Effector CD8-positive, alpha-beta T cell (primary cell): ENCODE measurements around the gene DUSP10.

Source experiments
- DNase-seq: peaks from one replicate; lab custom pipeline; 2025; lab: John Stamatoyannopoulos, UW

The DUSP10 gene

DNA sequence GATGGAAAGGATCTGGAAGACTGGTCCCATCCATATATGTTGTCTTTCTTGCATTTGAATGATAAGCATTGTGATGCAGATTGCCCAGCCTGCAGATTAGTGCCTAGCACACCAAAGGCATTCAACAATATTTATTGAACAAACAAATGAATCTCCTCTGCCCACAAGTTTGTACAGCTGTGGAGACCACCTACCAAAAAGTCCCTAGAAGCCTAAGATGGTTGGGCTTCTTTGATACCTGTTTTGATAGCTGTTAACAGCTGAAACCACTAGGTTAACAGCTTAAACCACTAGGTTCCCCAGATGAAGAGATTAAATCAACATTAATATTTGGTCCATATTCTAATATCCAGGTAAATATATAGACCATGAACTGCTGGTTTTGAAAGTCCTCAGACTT is 9.8 kb downstream of the DUSP10 start:
- no peak for DNase-seq

DNA sequence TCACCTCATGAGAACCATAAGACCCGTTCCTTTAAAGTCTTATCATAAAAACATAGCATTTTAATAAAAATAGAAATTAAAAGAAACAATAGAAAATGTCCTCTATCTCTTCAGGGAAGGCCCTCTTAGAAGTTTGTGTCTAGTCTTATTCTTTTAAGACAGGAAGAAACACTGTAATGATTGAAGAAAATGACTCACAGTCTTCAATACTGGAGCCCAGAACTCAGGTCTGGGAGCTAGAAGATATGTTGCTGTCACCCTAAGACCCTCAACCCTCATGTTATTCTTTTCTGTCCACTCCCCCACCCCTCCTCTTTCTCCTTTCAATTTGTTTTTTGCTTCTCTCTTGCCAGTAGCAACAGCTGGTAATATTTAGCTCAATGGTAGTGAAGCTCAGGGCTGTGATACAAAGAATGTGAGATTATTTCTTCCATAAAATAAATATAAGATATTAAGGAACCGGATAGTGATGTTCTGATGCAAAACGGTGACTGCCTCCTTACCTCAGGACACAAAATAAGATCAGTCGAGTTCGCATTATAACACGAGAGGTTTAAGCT is 12.0 kb downstream of the DUSP10 start:
- DNase-seq = no peak

DNA sequence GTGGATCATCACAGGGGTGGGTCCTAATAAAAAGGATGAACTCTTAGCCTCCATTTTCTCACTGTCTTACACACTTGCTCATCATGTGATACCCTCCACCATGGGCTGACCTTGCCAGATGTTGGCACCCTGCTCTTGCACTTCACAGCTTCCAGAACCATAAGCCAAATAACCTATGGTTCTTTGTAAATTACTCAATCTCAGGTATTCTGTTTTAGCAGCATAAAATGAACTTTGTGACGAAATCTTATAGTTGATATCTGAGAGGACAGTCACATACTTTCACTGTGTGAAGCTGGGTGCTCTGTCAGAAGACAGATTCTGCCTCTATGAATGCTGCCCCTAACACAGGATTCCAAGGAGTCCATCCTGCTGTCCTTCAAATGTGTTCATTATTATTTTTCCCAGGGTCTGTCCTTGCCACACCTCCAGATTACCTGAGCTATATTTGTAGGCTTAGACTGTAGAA is 13.8 kb downstream of the DUSP10 start:
- DNase-seq = no peak

DNA sequence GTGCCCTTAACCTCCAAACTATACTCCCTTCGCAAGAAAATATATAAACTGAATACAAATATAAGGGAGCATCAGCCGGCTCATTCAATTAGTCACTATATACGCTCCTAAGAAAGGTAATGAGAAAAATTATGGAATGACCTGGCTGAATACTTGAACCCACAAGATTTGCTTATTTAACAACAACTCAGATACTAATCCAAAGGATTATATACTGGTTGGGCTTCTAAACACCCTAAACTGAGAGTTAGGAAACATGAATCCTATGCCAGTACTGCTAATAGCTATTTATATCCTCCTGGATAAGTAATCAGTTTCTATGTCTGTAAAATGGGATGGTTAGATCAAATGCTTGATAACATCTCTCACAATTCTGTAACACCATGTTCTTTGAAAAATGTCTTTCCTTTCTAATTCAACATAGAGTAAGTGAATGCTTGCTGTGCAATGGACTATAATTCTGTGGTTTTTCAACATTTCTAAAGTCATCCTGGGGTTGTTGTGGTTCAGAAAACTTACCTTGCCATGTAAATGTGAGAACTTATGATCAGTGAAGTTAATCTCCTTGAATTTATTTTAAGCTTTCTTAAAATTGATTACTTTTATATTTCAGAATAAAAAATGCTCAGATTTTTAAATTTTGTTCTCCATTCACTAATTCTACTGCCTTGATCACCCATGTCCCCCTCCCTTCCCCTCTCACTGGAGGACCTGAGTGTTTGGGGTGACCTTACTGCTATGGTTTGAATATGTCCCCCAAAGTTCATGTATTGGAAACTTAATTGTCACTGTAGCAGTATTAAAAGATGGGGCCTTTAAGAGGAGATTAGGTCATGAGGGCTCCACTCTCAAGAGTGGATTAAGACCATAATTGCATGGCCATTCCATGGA is 14.5 kb downstream of the DUSP10 start:
- DNase-seq = no peak

DNA sequence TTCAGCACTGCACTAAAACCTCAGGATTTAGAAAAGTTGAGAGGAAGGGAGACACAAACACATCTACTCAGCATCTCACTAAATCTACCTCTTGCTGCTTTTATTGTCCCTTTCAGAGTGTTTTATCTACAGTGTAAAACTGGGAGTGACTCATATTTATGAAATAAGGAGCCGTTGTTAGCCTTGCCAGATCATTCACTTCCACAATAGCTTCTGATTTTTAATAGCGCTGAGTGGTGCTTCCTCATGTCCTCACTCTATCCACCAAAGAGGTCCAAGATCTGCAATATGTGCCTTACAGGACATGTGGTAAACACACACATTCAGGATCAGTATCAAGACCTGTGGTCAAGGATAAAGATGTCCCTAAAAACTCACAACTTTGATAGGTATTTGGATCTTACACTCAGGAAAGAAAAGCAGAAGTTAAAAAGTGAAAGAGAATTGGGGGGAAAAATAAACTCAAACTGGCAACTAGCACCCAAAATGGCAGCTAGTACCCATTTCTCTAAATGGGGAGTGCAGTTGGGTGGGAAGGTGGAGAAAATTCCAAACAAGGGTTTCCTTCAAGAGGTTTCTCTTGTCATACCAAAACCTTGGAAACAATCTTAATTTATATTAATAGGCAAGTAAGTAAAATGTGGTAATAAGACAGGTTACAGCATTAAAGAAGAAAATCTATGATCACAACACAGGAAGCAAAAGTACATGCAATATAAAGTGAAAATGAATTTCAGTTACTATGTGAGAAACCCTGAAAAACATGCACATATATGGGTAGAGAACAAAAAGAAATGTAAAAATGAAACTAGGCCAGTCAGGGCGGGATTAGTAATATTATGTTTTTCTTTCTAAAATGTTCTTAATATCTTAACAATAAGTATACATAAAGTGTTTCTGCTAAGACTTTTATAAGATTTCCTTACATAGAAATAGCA is 15.9 kb downstream of the DUSP10 start:
- DNase-seq = no peak

DNA sequence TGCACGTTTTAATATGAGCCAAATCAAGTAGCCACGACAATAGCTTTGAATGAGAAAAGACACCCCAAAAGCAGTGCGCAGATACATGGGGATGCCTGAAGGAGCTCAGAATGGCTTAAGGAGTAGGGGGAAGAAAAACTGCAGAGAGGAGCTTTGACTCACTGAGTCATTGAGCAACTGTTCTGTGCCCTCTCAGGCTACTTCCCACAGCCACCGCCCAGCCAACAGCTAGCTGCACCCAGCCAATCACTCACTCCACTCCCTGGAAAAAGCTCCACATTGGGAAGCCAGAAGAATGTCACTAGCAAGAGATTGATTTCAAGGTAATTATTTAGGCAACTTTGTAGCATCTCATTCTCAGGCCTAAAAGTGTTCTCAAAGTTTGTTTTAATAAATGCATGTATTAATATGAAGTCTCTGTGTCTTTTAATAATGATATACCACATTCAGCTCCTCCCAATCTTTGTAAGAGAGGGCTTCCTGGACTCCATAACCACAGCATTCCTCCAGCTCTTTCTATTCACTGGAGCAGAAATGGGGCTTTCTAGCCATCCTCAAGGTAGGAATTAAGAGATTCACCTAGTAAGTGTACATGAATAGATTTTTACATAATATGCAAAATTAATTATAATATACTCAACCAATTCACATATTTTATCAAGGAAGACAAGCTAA is 16.8 kb downstream of the DUSP10 start:
- DNase-seq = no peak

DNA sequence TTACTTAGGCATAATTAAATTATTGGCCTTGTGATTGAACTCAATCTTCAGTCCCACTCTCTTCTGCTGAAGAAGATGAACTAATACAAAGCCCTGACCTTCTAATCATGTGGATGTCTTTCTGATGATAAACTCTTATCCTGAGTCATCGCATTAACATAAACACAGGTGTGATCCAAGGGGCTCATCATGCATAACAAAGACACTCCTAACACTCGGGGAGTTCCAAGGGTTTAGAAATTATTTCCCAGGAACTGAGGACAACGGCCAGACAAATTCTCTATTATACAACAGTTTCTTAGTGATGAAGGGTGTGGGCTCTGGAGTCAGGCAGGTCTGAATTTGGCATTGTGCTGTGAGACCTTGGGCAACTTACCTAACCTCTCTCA is 18.0 kb downstream of the DUSP10 start:
- no peak for DNase-seq

DNA sequence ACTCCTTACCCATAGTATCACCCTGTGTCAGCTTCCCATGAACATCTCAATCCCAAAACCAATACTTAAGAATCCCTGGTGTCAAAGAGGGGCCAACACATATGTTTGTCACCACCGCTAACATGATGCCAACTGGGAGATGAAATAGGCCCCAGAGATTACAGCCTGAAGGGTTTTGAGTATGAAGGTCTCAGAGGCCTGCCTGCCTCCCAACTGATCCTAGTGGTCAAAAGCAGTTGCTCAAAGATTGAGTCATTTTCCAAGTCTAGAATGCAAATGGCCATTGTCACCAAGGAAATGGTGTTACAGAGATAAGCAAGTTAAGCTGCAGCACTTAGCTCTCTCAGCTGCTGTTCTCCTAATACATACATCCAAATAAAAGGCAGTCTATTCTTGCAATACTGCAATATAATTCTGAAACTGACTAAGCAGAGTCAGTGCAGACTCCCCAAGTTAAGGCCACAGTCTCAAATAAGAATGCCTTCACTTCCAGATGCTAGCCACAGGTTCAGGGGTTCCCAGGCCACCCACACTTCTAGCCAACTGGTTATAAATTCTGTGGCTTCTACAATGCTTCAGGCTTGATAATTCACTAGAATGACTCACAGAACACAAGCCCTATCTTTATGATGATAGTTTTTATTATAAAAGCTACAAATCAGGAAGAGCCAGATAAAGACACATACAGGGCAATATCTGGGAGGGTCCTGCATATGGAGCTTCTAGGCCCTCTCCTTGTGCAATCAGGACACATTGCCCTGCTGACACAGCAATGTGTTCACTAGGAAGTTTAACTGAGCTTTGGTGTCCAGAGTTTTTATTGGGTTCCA is 18.7 kb downstream of the DUSP10 start:
- no peak for DNase-seq

DNA sequence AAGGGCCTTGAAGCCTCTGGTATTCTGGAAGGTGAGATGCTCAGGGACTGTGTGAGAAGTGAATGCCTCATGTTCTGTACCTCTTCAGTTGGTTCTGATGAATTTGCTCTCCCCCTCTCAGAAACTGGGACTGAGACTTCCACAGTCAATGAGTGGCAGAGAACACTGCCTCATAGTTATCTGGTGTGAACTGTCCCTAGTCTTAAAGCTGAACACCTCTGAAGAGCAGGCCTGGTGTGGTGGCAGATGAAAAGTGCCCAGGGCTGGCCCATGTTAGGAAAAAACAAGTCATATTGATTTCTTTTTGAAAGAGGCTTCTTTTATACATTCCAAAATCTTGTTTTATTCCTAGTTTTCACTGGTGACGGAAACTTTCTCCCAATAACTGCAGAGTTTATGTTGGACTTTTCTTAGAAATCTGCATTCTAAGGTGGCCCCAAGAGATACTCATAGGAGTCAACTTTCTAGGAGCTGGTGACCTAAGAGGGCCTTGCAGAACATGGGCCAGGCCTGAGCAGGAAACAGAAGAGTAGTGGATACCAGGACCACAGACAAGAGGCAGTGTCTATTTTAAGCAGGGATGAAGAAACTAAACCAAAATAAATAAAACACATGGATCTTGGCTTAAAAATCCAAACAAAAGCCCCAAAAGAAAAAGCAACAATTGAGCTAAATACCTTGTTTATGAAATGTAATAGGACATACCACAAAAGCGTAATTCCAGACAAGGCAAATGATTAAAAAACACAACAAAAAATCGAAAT is 19.5 kb downstream of the DUSP10 start:
- no peak for DNase-seq

DNA sequence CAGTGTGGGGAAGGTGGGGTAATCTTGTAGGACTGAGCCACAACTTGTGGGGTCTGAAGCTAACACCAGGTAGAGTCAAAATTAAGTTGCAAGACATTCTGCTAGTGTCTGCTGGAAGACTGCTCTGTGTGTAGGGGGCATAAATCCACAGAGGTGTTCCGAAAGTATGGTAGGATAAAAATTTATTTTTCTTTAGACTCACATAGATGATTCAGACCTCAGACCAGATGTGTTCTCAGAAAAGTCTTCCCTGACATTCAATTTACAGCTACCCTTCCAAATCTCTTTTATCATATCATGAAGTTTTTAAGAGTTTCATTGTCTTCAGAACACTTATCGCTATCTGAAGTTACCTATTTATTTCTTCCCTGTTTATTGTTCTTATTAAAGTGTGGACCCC is 21.3 kb downstream of the DUSP10 start:
- DNase-seq = no peak

DNA sequence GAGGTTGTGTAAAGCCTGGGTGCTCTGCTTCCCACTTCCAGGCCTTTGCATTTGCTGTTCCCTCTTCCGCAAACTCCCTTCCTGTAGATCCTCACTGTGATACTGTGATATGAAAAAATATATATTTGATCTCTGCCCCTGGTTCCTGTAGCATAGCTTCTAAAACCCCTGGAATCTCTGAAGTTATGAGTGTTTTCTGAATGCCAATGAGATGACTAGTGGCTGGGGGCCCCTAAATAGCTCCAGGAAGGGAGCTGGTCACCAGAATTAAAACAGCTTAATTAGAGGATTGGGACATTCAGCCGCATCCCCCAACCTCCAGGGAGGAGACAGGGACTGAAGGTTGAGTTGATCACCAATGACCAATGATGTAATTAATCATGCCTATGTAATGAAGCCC is 21.9 kb downstream of the DUSP10 start:
- no peak for DNase-seq

DNA sequence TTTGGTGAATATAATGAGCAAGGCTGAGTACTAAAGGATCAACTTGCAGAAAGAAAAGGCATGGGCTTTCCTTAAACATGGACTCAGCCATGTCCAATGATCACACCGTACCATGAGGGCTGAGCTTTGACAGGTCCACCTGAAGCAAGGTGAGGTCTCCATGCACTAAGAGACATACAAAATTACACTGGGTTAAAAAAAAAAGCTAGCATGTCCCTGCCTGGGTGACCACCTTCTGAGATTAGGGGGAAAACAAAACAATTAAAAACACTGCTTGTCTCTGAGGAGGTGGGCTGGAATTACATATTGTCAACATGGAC is 22.7 kb downstream of the DUSP10 start:
- DNase-seq = no peak

DNA sequence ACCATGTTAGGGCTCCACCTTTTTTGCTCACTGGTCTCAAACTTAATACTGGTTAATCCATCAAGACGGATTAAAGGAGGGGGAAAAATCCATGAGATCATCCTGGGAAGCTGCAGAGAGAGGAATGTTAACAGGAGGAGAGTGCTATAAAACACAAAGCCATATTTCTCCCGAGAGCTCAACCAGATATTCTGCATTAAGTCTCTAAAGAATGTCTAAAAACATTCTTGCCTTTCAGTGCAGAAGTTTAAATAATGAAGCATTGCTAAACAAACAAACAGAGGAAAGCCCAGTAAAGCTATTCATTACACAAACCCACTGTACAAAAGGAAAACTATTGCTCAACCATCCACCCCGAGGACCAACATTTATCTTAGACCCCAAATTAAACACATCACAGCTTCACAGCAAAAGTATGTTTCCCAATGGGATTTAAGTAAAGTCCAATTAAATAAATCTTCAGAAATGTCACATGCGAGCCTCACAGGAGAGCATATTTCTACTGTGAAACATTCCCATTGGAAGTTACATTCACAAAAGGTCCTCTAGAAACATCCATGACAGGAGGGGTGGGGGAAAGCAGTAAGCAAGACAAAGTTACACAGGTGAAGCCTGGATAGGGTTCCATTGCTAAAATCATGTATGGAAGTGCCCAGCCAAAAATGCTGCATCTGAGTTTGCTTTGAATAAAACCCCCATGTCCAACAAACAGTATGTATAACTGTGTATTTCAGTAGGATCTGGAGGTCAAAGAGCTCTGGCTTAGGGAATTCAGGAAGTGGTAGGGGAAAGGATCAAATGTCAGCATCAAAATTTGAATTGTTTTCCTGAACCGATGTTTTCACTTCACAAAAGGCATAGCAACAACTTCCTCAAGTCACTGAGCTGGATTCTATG is 23.3 kb downstream of the DUSP10 start:
- no peak for DNase-seq

DNA sequence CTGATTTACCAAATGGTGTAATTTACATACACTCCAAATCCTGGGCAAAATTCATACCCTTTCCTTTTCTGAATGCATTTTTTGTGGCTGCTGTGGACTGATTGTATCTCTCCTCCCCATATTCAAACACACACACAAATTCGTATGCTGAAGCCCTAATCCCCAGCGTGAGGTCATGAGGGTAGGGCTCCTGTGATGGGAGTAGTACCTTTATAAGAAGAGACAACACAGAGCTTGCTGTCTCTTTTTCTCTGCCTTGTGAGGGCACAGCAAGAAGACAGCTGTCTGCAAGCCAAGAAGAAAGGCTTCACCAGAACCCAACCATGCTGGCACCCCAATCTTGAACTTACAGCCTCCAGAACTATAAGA is 24.4 kb downstream of the DUSP10 start:
- no peak for DNase-seq

DNA sequence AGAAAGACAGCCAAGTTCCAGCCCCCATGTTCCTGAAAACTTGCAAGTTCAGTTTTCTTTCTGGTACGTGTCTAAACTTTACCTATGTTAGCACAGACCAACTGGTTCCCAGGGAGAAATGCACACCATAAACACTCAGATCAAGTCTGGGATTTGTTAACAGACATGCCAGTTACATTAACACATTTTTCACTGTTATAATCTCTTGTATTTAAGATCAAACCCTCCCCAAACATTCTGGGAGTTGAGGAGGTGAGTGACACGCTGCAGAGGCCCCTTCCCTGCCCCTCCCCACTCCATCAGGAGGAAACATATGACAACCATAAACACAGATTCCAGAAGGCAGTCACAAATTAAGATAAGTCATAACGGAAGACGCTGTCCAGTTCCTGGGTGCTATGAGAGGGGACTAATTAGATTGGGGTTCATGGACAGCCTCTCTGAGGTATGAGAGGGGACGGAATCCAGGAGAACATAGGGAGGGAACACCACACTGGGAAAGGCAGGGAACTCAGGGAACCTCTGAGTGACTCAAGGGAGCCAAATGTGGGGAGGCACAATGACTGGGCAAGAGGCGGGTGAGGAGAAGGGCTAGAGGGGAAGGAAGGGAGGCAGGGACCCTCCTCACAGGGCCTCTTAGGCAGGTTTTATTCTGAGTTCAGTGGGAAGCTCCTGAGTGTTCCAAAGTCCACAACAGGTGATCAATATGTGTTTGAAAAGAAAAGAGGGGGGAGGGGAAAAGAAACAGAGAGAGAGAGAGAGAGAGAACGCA is 25.0 kb downstream of the DUSP10 start:
- DNase-seq = no peak

DNA sequence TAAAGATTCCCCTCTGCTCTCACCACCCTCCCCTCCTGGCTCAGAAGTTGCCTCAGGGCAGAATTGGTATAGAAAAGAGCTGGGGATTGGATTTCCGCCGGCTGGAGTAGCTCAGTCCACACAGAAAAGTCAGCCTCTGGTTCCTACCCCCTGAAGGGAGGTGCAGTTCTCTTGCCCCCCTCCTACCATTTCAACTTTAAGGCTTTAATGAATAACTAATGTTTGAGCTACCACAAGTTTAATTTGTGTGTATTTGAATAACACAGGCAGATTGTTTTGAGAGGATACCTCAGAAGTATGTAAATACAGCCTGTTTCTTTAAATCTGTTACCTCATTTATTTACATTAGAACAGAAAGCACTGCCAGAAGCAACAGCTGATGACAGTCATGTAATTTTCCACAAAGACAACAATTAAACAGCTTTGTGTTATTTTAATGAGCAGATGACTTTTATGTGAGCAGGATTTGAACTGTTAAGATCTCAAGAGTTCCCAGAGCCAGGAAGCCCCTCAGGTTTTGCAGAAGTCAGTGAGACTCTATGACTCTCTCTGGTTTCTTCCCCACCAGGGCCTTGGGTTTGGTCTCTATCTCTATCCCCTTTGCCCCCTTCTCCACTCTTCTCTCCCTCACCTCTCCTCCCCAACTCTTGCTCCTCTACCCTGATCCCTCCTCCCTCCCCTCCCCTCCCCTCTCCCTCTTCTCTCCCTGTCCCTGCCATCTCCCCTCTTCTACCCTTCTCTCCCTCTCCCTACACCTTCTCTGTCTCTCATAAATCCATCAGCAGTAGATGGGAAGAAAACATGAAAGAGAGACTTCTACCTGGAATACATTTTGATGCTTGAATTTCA is 26.3 kb downstream of the DUSP10 start:
- DNase-seq = no peak

DNA sequence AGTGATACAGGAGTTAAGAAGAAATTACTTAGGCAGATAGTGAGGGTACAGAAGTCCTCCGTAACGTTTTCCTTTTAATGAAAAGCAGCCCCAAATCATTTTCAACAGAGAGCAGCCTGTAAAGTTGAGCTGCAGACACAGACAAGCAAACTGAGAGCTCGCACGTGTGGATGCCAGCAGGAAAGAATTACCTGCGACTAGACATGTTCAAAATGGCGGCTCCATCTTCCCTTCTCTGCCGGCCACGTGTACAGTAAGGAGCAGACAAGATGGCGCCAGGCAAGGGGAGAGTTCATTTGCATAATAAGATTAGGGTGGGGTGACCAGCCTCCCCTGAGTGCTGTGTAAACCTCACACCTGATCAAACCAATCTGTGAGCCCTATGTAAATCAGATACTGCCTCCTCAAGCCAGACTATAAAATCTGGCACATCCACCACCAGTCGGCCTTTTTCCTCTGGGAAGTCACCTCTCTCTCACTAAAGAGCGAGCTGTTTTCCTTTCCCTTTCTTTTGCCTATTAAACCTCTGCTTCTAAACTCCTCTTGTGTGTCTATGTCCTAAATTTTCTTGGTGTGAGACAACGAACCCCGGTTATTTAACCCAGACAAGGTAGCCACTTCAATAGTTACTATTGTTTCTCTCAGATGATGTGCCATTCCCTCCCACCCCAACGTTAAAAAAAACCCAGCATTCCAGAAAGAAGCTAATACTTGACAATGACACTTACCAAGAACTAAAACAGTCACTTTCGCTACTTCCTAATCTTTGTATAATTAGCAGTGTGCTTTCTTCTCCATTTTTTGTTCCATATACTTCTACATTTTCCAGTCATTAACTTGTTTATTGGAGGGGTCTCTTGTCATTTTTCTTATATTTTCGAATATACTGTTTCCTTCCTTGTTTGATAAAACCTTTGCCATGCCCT is 27.4 kb downstream of the DUSP10 start:
- DNase-seq = no peak
